ENCODE data around the gene MAML1.

GRCh38 chr5:179823937-179824744, 91.5 kb downstream of the MAML1 start:
- no peak for TF ChIP-seq CTCF (IDR thresholded peaks at IDR 0.05; ENCODE audit: insufficient read depth, low read depth, low read length)
- no peak for TF ChIP-seq EZH2 (IDR thresholded peaks at IDR 0.05; ENCODE audit: insufficient read depth, low read length)

Measured in astrocyte (in vitro differentiated cells and primary cell).